Stimulated activated CD4-positive, alpha-beta T cell treated with anti-CD3 and anti-CD28 coated beads, TNF-alpha, amount 100 ng/mL, for 4 hours (primary cell): ENCODE results near the gene PDE8A.
"Not testable (repeated sequence)": the region's sequence is repeated elsewhere in the genome, so short reads cannot be mapped to it uniquely, and the experiment has no call there.

Experiments
- DNase-seq, 3 experiments: peaks; one replicate each; pipeline ENCODE4 v3.0.0-alpha.2; 2020; ENCODE audit warnings: low read depth in 3 of 3

PDE8A gene

GRCh38 chr15:84961114-84961452 is 20.6 kb upstream of the PDE8A start:
- no peak for DNase-seq

GRCh38 chr15:84961707-84962106 is 19.9 kb upstream of the PDE8A start:
- DNase-seq: no peak

DNA sequence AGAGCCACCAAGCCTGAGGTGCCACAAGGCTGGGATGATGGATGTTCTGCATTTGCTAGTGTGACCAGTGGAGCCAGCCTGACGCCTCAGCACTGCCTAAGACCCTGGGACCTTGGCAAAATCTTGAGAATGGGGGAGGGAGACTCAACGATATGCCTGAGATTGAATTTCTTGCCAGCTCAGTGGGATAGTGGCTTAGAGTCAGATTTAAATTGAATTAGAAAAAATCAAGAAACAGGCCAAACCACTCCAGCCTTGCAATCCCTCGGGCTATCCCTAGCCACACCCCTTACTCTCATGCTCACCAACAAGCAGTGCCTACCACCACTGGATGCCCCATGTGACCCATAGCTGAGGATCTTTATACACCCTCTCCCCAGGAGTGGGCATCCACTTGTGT is 18.7 kb upstream of the PDE8A start:
- DNase-seq: no peak

- DNase-seq: no peak
These were observed 14.3 kb upstream of the PDE8A start for GRCh38 chr15:84967380-84967779.

- DNase-seq: no peak
These were observed 13.4 kb upstream of the PDE8A start for GRCh38 chr15:84968301-84968700.

DNA sequence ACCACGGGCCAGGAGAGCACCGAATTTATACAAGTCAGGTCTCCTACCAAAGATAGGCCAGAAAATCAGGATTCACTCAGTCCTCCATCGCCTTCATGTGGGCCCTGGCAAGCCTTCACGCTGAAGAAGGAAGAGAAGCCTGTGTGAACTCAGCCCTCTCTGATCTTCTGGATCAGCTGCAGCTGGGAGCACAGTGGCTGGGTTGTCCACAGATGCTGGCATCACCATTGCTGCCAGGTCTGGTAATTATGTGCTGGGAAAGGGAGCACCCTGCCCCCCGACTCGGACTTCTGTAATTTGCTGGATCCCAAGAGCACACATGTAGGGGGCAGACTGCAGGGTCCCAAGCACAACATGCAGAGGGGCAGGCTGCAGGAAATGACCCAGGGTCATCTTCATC is 12.4 kb upstream of the PDE8A start:
- DNase-seq: no peak

DNA sequence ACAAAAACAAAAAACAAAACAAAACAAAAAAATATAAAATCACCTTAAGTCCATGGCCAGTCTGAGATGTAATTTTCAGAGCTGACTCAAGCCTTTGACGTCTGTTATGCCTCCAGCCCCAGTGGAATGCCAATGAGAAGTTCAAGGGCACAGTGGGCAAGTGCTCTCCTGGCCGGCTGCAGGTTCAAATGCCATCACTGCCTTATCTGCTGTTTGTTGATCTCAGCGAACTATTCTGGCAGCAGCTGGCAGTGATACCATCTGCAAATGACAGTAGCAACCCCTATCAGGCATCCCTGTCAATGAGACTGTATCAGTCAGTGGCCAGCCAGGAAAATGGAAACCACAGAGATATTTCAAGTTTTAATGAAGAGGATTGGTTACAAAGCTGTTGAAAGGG is 10.8 kb upstream of the PDE8A start:
- DNase-seq: no peak

GRCh38 chr15:84973492-84974460 is 7.9 kb upstream of the PDE8A start:
- no peak for DNase-seq

DNA sequence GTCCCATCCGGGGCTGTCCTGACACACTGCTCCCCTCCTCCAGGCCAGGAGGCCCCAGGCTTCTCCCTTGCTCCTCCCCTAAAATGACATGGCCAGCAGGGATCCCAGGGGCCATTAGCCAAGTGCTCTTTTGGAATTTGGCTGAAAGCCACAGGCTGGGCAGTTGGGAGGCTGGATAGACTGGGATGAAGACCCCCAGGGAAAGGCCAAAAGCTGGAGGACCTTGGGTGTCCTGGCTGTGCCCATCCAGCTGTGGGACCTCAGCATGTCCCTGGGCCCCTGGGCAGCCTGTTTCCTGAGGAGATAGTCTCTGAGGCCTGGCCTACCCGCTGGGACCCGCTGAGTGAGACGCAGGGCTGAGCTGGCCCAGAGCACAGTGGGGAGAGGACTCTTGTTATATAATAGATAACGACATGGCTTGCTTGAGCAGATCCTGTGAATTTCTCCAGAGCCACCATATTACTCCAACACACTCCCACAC is 5.7 kb upstream of the PDE8A start:
- DNase-seq: no peak

DNA sequence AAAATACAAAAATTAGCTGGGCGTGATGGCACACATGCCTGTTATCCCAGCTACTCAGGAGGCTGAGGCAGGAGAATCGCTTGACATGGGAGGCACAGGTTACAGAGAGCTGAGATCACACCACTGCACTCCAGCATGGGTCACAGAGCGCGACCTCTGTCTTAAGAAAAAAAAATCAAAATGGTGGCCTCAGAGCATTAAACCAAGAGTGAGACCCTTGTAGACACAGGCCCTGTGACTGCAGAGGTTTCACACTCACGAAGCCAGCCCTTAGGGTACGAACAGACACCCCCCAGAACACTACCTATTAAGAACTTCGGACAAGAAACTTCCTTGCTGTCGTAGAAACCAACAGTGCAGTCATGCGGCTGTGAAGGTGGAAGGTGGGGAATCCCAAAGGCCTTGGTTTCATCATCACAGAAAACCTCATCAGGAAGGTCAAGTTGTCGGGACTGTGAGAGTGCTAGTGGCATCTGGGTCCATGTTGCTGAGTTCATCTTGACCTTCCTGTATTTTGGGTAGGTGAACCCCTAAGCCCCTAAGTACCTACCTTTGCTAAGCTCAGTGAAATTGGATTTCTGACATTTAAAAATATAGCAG is 4.8 kb upstream of the PDE8A start:
- DNase-seq: no peak

DNA sequence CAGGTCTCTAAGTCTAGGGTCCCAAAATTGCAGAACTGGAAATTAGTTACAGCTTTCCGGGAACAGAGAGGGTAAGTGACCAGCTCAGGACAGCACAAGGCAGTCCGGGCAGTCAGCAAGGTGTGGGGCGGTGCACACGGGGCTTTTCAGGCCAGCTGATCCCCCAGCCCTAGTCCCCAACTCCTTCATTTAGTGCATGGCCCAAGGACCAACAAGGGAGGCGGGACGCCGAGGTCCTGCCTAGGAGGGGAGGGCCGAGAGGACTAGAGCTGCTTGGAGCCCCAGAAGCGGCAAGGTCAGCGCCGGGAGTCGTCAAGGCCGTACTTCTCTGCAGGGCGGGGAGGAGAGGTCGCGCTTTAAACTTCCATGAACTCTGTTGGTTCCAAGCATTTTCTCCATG is 2.0 kb upstream of the PDE8A start:
- no peak for DNase-seq

GRCh38 chr15:84980196-84981053 is 1.2 kb upstream of the PDE8A start:
- DNase-seq: peak; percentile 74 to 80 (median 77)

- DNase-seq: peak; percentile 90 to 93 (median 93)
These were observed 474 bp upstream of the PDE8A start for GRCh38 chr15:84981054-84981710.

GRCh38 chr15:84982301-84982920 is 755 bp downstream of the PDE8A start:
- peak in 2 of 3 experiments; percentile 13 to 15 for DNase-seq

DNA sequence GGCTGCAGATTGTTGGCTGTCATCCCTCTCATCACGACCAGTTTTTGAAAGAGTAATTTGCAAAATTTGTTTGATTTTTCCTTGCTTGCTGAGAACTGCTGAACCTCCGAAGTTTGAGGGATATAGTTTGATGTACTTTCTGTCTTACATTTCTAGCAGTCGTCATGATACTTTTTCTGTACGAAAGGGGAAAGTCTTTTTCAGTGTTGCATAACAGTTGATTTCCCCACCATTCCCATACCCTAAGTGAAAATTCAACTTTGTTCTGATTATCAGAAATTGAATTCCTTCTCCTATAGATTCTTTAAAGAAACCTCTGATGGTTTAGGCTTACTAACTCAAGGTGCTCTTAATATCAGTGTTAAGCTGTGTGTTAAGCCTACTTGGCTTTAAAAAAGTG is 1.6 kb downstream of the PDE8A start:
- no peak for DNase-seq

DNA sequence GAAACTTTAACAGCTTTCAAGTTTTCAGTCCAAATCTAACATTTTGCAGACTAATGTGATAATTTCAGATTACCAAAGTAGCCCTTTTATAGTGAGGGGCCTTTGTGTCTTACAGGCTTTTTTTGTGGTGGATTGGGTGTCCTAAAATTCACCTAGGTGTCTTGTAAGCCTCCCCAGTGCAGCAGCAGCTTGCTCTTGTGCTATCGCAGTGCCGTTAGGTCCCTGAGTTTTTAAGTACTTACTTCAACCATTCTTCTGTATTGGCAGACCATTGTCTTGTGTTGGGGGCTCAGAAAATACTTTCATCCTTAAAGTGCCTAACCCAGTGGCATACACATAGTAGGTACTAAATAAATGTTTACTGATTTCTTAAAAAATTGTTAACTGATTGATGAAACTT is 2.1 kb downstream of the PDE8A start:
- no peak for DNase-seq

DNA sequence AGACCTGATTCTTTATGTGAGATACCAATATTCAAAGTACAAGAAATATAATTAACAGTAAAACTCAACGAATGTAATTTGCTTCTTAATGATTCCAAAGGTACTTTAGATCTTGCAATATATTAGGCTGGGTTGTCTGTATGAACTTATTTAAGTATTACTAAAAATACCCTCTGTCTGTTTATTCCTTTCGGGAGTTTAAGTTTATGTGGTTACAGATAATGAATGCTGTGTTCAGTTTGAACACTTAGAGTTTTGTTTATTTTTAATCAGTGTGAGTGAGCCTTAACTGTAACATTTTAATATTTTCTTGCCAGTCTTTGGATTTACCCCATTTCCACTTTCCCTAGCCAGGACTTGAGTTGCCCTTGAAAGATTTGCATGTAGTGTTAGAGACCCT is 3.5 kb downstream of the PDE8A start:
- DNase-seq: no peak

DNA sequence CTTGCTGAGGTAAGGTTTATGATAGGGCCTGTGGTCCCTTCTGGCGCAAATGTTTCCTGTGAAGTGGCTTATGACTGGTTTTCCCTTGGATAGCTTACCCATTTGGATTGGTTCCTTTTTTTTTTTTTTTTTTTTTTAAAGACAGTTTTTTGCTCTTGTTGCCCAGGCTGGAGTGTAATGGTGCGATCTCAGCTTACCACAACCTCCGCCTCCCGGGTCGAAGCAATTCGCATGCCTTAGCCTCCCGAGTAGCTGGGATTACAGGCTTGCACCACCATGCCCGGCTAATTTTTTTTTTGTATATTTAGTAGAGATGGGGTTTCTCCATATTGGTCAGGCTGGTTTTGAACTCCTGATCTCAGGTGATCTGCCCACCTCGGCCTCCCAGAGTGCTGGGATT is 5.7 kb downstream of the PDE8A start:
- DNase-seq: not testable (repeated sequence)

DNA sequence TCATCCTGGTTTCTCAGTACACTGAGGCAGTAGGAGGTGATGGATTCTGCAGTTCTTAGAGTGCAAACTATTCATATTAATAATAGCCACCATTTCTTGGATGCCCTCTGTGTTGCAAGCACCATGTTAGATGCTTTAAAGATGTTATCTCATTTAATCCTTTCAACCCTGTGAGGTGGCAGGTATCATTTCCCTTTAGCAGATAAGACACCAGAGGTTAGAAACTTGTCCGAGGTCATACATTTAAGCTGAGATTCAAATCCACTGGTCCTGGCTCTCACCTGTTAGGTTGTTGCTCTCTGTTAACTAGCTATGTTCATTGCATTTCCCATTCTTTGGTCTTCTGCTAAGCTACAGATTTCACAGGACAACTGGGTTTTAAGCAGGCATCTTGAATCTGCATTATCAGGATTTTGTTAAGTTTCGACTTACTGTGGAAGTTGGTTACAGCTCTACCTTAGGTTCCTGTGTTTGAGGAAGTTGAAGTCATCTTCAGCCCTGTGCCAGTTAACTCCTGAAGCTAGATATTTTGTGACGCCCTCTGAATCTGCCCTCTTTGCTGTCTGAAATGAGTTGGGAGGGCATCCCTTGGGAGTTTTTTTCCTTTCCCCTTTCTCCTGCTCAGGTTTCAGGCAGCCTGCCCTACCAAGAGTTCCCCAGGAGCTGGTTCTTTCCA is 6.4 kb downstream of the PDE8A start:
- no peak for DNase-seq

- DNase-seq: no peak
These were observed 7.4 kb downstream of the PDE8A start for GRCh38 chr15:84988909-84989644.
